Endodermal cell (in vitro differentiated cells): ENCODE measurements around the gene NHERF1. TPM values are rescaled to one million over a fixed set of nuclear protein-coding genes. Genes with fewer than 3 reads are reported as not detected.

Source experiments
- DNase-seq: peaks from one replicate; pipeline ENCODE4 v3.0.0-alpha.2; 2017
- H3K27ac ChIP-seq: 2 replicates; pipeline ENCODE4 v1.5.1; 2013; ENCODE audit warnings: mild to moderate bottlenecking, low read depth, low read length, moderate library complexity
- H3K27me3 ChIP-seq: 2 replicates; pipeline ENCODE4 v1.6.1; 2013; ENCODE audit warnings: mild to moderate bottlenecking, low read length, moderate library complexity; ENCODE audit not compliant: insufficient read depth, control insufficient read depth, poor library complexity, severe bottlenecking
- H3K36me3 ChIP-seq: 2 replicates; pipeline ENCODE4 v1.7.0; 2013; ENCODE audit warnings: mild to moderate bottlenecking, low read length, moderate library complexity; ENCODE audit not compliant: control insufficient read depth, insufficient read depth
- H3K4me1 ChIP-seq: one replicate; pipeline ENCODE4 v1.7.0; 2013; ENCODE audit warnings: low read length; ENCODE audit not compliant: control insufficient read depth, insufficient read depth
- H3K4me3 ChIP-seq: 2 replicates; pipeline ENCODE4 v1.5.1; 2013; ENCODE audit warnings: mild to moderate bottlenecking, low read length, moderate library complexity
- H3K9ac ChIP-seq: 2 replicates; pipeline ENCODE4 v1.6.1; 2013; ENCODE audit warnings: mild to moderate bottlenecking, low read length, moderate library complexity; ENCODE audit not compliant: poor library complexity, severe bottlenecking; ENCODE audit errors: extremely low read depth
- H3K9me3 ChIP-seq: 2 replicates; pipeline ENCODE4 v1.6.1; 2013; ENCODE audit warnings: mild to moderate bottlenecking, low read length, moderate library complexity; ENCODE audit not compliant: control insufficient read depth
- H3K27ac Mint-ChIP-seq: 2 replicates; pipeline ENCODE4 v1.8.0; 2020; ENCODE audit warnings: mixed read lengths
- H3K27me3 Mint-ChIP-seq: 2 replicates; pipeline ENCODE4 v1.8.0; 2021; ENCODE audit warnings: mild to moderate bottlenecking, mixed read lengths; ENCODE audit not compliant: insufficient read depth
- H3K36me3 Mint-ChIP-seq: 2 replicates; pipeline ENCODE4 v1.8.0; 2020; ENCODE audit warnings: low read depth, mixed read lengths
- H3K4me1 Mint-ChIP-seq: 2 replicates; pipeline ENCODE4 v1.8.0; 2020; ENCODE audit warnings: mixed read lengths
- H3K4me3 Mint-ChIP-seq: 2 replicates; pipeline ENCODE4 v1.8.0; 2020; ENCODE audit warnings: mild to moderate bottlenecking, moderate library complexity, mixed read lengths
- H3K9me3 Mint-ChIP-seq: 2 replicates; pipeline ENCODE4 v1.8.0; 2020; ENCODE audit warnings: mild to moderate bottlenecking, mixed read lengths
- WGBS, 2 experiments: methylation state at CpG; one replicate each; pipeline versions ENCODE4 v1.1.5 to v1.1.7; 2013; ENCODE audit warnings: missing lambda C conversion rate in 2 of 2, mixed read lengths in 1 of 2; ENCODE audit not compliant: insufficient coverage in 1 of 2, insufficient read length in 1 of 2; 5-methylcytosine and 5-hydroxymethylcytosine counted together
- total RNA-seq, 2 donors: library from RNA; stranded (reverse); fragmentation: NEBNext Ultra II Directional in 1 of 2; extraction: Animal tissue kit (Norgen Biotek cat#: 25700) in 1 of 2; gene quantifications; 2 replicates in 1 of 2; 3 replicates in 1 of 2; pipeline ENCODE4 v1.2.1, GENCODE V29; 2021
- TF ChIP-seq, protein P1 (sequence below): fragments of 200-600 bp; sonication (generic); conservative IDR thresholded peaks from 2 replicates; pipeline ENCODE4 v1.5.0; 2021; ENCODE audit warnings: antibody characterized with exemption, mild to moderate bottlenecking

Gene NHERF1
- total RNA-seq, 2 donors from 2014 or later, result 116 to 138 TPM

DNA sequence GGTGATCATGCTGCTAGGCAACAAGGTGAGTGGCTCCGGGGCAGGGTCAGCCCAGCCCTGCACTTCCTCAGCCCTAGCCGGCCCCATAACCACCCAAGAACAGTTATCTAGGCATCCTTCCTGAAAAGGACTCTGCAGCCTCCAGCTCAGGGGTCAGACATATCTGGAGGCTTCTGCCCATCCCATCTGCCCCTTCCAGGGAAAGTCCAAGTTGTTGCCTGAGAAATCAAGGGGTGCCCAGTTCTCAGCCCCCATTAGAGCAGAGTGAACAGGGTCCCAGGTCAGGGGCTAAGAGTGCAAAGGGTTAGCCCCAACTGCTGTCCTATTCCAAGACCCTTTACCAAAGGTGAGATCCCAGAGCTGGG, 4.1 kb upstream of the NHERF1 start:
- Mint-ChIP-seq H3K27me3 (no peaks in the 10 kb centered on the region), H3K4me3 (peak overlapping the region; percentile 28), H3K4me1 (peaks cover 28% of the 10 kb centered on the region), H3K9me3 (no peaks in the 10 kb centered on the region), H3K27ac (no peak overlapping the region), H3K36me3 (no peaks in the 10 kb centered on the region)
- Histone ChIP-seq H3K9me3 (no peaks in the 10 kb centered on the region), H3K4me3 (no peak overlapping the region), H3K27ac (no peak overlapping the region), H3K36me3 (no peaks in the 10 kb centered on the region), H3K4me1 (peaks cover 26% of the 10 kb centered on the region), H3K27me3 (no peaks in the 10 kb centered on the region), H3K9ac (no peak overlapping the region)
- no peak for DNase-seq
- TF ChIP-seq, protein P1, sequence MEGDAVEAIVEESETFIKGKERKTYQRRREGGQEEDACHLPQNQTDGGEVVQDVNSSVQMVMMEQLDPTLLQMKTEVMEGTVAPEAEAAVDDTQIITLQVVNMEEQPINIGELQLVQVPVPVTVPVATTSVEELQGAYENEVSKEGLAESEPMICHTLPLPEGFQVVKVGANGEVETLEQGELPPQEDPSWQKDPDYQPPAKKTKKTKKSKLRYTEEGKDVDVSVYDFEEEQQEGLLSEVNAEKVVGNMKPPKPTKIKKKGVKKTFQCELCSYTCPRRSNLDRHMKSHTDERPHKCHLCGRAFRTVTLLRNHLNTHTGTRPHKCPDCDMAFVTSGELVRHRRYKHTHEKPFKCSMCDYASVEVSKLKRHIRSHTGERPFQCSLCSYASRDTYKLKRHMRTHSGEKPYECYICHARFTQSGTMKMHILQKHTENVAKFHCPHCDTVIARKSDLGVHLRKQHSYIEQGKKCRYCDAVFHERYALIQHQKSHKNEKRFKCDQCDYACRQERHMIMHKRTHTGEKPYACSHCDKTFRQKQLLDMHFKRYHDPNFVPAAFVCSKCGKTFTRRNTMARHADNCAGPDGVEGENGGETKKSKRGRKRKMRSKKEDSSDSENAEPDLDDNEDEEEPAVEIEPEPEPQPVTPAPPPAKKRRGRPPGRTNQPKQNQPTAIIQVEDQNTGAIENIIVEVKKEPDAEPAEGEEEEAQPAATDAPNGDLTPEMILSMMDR, result no peak
- 76% methylated on average over 2 of the region's 2 CpGs; no CpG with 5 or more reads in 1 of the 2 experiments for WGBS, 2 experiments

DNA sequence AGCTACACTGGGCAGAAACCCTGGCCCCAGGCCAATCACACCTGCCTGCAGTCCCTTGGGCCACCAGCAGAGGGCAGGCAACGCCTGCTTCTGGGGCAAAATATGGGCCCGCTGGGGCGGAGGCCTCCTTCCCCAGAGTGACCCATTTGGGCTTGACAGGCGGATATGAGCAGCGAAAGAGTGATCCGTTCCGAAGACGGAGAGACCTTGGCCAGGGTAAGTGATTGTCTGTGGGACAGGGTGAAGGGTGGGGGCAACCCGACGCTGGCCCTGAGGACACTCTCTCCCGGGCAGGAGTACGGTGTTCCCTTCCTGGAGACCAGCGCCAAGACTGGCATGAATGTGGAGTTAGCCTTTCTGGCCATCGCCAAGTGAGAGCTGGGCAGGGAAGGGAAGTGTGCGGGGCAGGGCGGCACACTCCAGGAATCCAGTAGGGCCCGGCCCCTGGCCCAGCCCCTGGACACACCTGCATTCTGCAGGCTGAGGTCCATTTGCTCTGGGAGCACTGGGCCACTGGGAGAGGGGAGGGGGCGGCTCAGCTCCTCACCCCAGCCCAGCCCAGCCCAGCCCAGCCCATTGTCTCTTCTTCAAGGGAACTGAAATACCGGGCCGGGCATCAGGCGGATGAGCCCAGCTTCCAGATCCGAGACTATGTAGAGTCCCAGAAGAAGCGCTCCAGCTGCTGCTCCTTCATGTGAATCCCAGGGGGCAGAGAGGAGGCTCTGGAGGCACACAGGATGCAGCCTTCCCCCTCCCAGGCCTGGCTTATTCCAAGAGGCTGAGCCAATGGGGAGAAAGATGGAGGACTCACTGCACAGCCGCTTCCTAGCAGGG, 3.5 kb upstream of the NHERF1 start:
- no peak overlapping the region for H3K27ac ChIP-seq
- Mint-ChIP-seq H3K9me3 (no peaks in the 10 kb centered on the region), H3K27me3 (no peaks in the 10 kb centered on the region), H3K4me3 (peak overlapping the region; percentile 28), H3K36me3 (no peaks in the 10 kb centered on the region), H3K4me1 (peaks cover 33% of the 10 kb centered on the region), H3K27ac (no peak overlapping the region)
- H3K9me3 ChIP-seq, result no peaks in the 10 kb centered on the region
- no peaks in the 10 kb centered on the region for H3K36me3 ChIP-seq
- H3K27me3 ChIP-seq, result no peaks in the 10 kb centered on the region
- H3K4me3 ChIP-seq, result peak overlapping the region; percentile 57
- no peak overlapping the region for H3K9ac ChIP-seq
- WGBS, 2 experiments, result 37 to 40% methylated on average over 15 to 23 of the region's 24 CpGs
- TF ChIP-seq, protein P1, result peak; percentile 99
- peak; percentile 99 for DNase-seq
- H3K4me1 ChIP-seq, result peaks cover 26% of the 10 kb centered on the region

DNA sequence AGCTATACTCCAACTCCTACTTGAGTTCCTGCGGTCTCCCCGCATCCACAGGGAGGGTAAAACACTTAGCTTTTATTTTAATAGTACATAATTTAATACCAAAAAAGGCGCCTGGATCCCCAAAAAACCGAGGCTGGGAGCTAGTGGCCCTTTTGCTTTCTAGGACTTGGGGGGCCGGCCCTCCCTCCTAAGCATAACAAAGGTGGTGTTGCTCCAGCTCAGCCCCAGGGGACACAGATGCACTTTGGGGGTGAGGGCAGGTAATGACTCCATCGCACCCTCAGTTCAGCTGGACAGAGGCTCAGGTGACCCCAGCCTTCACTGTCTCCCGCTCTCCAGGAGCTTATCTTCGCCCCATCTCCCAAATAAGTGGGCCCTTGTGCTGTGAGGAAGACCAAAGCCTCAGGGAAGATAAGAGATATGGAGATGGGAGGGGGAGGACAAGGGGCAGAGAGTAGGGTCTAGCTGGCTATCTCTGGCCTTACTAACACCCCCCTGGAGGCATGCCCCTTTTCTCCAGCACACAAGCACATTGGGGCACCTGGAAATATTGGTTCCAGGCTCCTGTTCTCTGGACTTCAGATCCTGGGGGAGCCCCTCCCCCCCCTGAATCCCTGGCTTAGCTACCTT, 2.8 kb upstream of the NHERF1 start:
- H3K36me3 Mint-ChIP-seq, result no peaks in the 10 kb centered on the region
- no peak overlapping the region for H3K27ac ChIP-seq
- peak overlapping the region; percentile 95 for H3K4me3 Mint-ChIP-seq
- TF ChIP-seq, protein P1, result no peak
- peak overlapping the region; percentile 57 for H3K4me3 ChIP-seq
- peaks cover 38% of the 10 kb centered on the region for H3K4me1 Mint-ChIP-seq
- 62 to 70% methylated on average over 2 to 6 of the region's 8 CpGs for WGBS, 2 experiments
- DNase-seq, result no peak
- H3K9me3 ChIP-seq, result no peaks in the 10 kb centered on the region
- H3K4me1 ChIP-seq, result peaks cover 26% of the 10 kb centered on the region
- H3K9ac ChIP-seq, result no peak overlapping the region
- H3K27ac Mint-ChIP-seq, result peak overlapping the region; percentile 92
- H3K27me3 Mint-ChIP-seq, result no peaks in the 10 kb centered on the region
- no peaks in the 10 kb centered on the region for H3K9me3 Mint-ChIP-seq
- no peaks in the 10 kb centered on the region for H3K36me3 ChIP-seq
- no peaks in the 10 kb centered on the region for H3K27me3 ChIP-seq
